Retinal pigment epithelial cell (primary cell): ENCODE data around the gene BGLAP.

ENCODE experiments used
- DNase-seq: peaks from one replicate; pipeline ENCODE4 v3.0.0-alpha.2; 2010; ENCODE audit warnings: low read depth
- H3K4me3 ChIP-seq: 2 replicates; pipeline ENCODE4 v1.5.1; 2011; ENCODE audit warnings: mild to moderate bottlenecking, low read length, control low read depth, moderate library complexity
- TF ChIP-seq, protein P1 (sequence below): conservative IDR thresholded peaks from 2 replicates; pipeline ENCODE4 v1.5.1; 2011; ENCODE audit warnings: low read depth, low read length, control low read depth, inconsistent platforms

Gene BGLAP

DNA sequence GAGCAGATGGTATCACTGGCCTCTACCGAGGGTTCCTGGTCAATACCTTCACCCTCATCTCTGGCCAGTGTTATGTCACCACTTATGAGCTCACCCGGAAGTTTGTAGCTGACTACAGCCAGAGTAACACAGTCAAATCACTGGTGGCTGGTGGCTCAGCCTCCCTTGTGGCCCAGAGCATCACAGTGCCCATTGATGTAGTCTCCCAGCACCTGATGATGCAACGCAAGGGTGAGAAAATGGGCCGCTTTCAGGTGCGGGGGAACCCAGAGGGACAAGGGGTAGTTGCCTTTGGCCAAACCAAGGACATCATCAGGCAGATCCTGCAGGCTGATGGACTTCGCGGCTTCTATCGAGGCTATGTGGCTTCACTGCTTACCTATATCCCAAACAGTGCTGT lies 41.9 kb upstream of the BGLAP start:
- no peak overlapping the region for H3K4me3 ChIP-seq
- no peak for DNase-seq
- TF ChIP-seq, protein P1, sequence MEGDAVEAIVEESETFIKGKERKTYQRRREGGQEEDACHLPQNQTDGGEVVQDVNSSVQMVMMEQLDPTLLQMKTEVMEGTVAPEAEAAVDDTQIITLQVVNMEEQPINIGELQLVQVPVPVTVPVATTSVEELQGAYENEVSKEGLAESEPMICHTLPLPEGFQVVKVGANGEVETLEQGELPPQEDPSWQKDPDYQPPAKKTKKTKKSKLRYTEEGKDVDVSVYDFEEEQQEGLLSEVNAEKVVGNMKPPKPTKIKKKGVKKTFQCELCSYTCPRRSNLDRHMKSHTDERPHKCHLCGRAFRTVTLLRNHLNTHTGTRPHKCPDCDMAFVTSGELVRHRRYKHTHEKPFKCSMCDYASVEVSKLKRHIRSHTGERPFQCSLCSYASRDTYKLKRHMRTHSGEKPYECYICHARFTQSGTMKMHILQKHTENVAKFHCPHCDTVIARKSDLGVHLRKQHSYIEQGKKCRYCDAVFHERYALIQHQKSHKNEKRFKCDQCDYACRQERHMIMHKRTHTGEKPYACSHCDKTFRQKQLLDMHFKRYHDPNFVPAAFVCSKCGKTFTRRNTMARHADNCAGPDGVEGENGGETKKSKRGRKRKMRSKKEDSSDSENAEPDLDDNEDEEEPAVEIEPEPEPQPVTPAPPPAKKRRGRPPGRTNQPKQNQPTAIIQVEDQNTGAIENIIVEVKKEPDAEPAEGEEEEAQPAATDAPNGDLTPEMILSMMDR, result no peak

DNA sequence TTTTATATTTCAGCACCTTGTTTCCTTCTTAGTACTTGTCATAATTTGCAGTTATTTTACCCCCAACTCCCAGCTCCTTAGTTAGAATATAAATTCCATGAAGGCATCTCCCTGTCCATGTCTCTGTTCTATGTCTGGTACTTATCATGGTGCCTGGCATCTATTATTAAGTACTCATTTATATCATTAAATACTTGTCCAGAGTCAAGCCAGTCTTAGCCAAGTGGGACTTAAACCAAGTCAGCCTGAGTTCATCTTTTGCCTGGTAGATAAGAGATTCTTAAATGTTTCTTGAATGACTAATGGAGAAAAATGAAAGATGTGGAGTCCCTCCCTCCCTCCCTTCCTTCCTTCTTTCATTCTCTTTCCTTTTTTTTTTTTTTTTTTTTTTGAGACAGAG lies 38.7 kb upstream of the BGLAP start:
- TF ChIP-seq, protein P1, result no peak
- peak; percentile 23 for DNase-seq
- H3K4me3 ChIP-seq, result no peak overlapping the region

DNA sequence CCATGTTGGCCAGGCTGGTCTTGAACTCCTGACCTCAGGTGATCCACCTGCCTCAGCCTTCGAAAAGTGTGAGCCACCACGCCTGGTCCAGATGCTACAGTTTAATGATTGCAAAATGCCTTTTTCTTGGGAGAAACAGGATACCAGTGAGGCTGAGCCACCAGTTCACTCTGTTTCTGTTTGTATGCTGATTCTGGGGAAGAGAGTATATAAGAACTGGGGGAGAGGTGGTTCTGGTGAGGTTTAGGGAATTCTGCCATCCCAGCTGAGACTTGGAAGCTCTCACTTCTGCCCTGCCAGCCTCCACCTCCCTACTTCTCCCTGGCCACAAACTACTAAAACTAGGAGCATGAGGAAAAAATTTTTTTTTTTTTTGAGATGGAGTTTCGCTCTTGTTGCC lies 37.3 kb upstream of the BGLAP start:
- TF ChIP-seq, protein P1, result no peak
- H3K4me3 ChIP-seq, result no peak overlapping the region
- no peak for DNase-seq

DNA sequence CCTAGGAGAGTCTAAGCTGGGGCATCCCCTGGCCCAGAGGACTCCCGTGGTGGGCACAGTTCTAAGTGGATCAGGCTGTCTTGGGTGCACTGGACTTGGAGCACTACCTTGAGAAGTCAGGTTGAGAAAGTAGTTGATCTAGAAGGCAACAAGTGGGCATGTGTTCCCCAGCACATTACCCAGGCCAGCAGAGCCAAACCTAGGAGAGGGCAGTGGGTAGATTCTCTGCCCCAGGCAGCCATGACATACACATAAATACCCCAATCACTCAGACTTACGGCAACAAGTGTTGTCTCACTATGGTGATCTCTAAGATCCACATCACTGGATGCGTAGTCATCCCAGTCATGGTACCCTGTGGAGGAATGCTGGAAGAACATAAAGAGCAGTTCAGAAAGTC lies 30.7 kb upstream of the BGLAP start:
- no peak overlapping the region for H3K4me3 ChIP-seq
- TF ChIP-seq, protein P1, result no peak
- DNase-seq, result no peak

DNA sequence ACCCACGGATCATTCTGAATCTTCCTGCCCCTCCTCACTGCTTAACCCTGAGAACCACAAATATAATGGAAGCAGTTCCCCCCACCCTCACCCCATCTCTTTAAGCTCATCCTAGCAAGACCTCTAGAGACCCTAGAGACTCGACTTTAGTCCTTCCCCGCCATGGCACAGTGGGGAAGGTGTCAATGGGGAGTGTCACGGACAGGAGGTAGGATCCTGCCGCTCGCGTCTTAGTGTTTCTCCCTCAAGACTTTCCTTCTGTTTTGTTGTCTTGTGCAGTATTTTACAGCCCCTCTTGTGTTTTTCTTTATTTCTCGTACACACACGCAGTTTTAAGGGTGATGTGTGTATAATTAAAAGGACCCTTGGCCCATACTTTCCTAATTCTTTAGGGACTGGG lies 29.9 kb upstream of the BGLAP start:
- DNase-seq, result no peak
- peak overlapping the region; percentile 91 for H3K4me3 ChIP-seq
- TF ChIP-seq, protein P1, result no peak

DNA sequence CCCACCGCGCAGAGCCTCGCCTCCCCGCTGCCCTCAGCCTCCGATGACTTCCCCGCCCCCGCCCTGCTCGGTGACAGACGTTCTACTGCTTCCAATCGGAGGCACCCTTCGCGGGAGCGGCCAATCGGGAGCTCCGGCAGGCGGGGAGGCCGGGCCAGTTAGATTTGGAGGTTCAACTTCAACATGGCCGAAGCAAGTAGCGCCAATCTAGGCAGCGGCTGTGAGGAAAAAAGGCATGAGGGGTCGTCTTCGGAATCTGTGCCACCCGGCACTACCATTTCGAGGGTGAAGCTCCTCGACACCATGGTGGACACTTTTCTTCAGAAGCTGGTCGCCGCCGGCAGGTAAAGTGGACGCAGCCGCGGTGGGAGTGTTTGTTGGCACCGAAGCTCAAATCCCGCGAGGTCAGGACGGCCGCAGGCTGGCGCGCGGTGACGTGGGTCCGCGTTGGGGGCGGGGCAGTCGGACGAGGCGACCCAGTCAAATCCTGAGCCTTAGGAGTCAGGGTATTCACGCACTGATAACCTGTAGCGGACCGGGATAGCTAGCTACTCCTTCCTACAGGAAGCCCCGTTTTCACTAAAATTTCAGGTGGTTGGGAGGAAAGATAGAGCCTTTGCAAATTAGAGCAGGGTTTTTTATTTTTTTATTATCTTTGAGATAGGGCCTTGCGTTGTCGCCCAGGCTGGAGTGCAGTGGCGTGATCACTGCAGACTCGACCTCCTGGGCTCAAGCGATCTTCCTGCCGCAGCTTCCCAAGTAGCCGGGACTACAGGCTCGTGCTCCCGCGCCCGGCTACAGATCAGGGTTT lies 28.9 kb upstream of the BGLAP start, which contains the start of gene PMF1:
Gene PMF1 (plus strand): TSS at position 175 of the 811 bp plus-strand sequence. CDS start 9 bp downstream, at position 184.
- peak; percentile 87 for DNase-seq
- TF ChIP-seq, protein P1, result no peak
- peak within 1 kb of the TSS; percentile 91 for H3K4me3 ChIP-seq

DNA sequence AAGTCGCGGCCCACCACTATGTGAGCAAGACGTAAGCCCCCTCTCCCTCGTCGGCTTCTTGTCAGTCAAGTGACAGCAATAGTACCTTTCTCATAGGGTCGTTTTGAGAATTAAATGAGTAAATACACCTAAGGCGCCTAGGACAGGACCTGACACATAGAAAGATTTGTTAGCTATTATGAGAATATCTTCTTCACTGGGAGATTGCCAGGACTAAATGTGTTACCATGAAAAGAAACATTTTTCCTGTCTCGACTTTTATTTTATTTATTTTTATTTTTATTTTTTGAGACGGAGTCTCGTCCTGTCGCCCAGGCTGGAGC lies 28.4 kb upstream of the BGLAP start:
- DNase-seq, result no peak
- TF ChIP-seq, protein P1, result no peak
- peak overlapping the region; percentile 91 for H3K4me3 ChIP-seq
